Spleen (tissue), 7 donors: ENCODE measurements around the gene ACTN4.

ENCODE experiments used
- CTCF ChIP-seq, 11 experiments: fragments of 200-600 bp in 7 of 11; fragments of 450-650 bp in 4 of 11; sonication (generic) in 4 of 11; IDR thresholded peaks in 8 of 11; conservative IDR thresholded peaks in 3 of 11; 1 replicate in 7 of 11; 2 replicates in 4 of 11; pipeline versions ENCODE4 v1.4.0 to v1.8.0; 2016 to 2021; ENCODE audit warnings: antibody characterized with exemption in 11 of 11, inconsistent platforms in 4 of 11, mild to moderate bottlenecking in 1 of 11
- POLR2A ChIP-seq, 3 donors: fragments of 450-650 bp; IDR thresholded peaks; one replicate each; pipeline ENCODE4 v1.5.1; 2017; ENCODE audit warnings: antibody characterized with exemption in 3 of 3, mild to moderate bottlenecking in 1 of 3
- donor health status: DM: no; HTN: no; CAD: no; lungs with moderate emphysema.
- donor health status: DM: no; HTN: no; CAD: no.
- donor health status: DM: no; HTN: no; CAD: no.

- TF ChIP-seq POLR2A (IDR thresholded peaks at IDR 0.05): no peak
- TF ChIP-seq CTCF (IDR thresholded peaks at IDR 0.05 in 8 of 11, conservative IDR thresholded peaks at IDR 0.05 in 3 of 11): no peak
Observed at GRCh38 chr19:38715555-38715954, 68.1 kb downstream of the ACTN4 start.
